ENCODE measurements around the gene BACH2.

The BACH2 gene

GRCh38 chr6:90241229-90241880, 55.3 kb downstream of the BACH2 start:
- no peak for DNase-seq (ENCODE audit: low read depth in 2 of 3, low spot score in 2 of 3)

- DNase-seq (ENCODE audit: low read depth in 2 of 3, low spot score in 2 of 3), result no peak
These were observed 58.0 kb downstream of the BACH2 start for GRCh38 chr6:90238496-90239266.

GRCh38 chr6:90237350-90237990, 59.2 kb downstream of the BACH2 start:
- no peak for DNase-seq (ENCODE audit: low read depth in 2 of 3, low spot score in 2 of 3)

DNA sequence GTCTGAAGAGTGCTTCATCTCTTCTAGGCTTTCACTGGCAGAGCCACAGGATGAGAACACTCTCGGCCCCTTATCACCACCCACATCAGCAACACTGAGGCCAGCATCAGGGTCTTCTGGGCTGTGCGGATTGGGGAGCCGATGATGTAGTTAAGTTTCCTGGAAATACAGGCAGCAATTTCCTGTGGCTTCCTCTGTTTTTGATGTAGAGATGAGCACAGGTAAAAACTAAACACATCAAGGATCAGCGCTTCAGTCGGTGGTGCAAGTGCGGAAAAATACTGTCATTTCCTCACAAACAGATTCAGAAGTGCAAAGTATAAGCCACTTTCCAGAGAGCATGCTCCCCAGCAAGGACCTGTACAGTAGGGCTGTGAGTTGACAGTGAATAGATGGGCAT, 62.6 kb downstream of the BACH2 start:
- DNase-seq (ENCODE audit: low read depth in 2 of 3, low spot score in 2 of 3), result peak in 2 of 3 experiments; percentile 56 to 57

GRCh38 chr6:90233213-90233612, 63.4 kb downstream of the BACH2 start:
- DNase-seq (ENCODE audit: low read depth in 2 of 3, low spot score in 2 of 3), result no peak

- no peak for DNase-seq (ENCODE audit: low read depth in 2 of 3, low spot score in 2 of 3)
These were observed 64.8 kb downstream of the BACH2 start for GRCh38 chr6:90231798-90232197.

GRCh38 chr6:90231308-90231707, 65.3 kb downstream of the BACH2 start:
- no peak for DNase-seq (ENCODE audit: low read depth in 2 of 3, low spot score in 2 of 3)

- DNase-seq (ENCODE audit: low read depth in 2 of 3, low spot score in 2 of 3), result no peak
These were observed 66.0 kb downstream of the BACH2 start for GRCh38 chr6:90230548-90231215.

GRCh38 chr6:90229331-90230010, 67.2 kb downstream of the BACH2 start:
- no peak for DNase-seq (ENCODE audit: low read depth in 2 of 3, low spot score in 2 of 3)

GRCh38 chr6:90227673-90228072, 69.0 kb downstream of the BACH2 start:
- no peak for DNase-seq (ENCODE audit: low read depth in 2 of 3, low spot score in 2 of 3)

GRCh38 chr6:90227213-90227612, 69.4 kb downstream of the BACH2 start:
- no peak for DNase-seq (ENCODE audit: low read depth in 2 of 3, low spot score in 2 of 3)

DNA sequence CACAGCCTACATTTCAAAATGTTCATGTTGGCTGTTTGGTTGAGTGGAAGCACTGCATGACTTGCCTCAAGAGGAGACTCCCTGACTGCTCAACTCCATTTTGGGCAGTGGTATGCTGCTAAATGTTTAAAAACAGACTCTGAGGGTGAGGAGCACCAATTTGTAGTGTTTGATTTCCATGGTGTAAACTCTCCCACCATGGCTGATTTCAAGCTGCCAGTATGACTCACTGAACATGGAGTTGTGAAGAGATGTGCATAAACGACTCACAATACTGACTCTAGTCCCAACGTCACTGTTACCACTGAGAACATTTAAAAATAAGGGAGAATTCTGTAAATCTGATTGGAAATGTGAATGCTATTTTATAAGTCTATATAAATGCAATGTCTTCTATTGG, 70.4 kb downstream of the BACH2 start:
- no peak for DNase-seq (ENCODE audit: low read depth in 2 of 3, low spot score in 2 of 3)

DNA sequence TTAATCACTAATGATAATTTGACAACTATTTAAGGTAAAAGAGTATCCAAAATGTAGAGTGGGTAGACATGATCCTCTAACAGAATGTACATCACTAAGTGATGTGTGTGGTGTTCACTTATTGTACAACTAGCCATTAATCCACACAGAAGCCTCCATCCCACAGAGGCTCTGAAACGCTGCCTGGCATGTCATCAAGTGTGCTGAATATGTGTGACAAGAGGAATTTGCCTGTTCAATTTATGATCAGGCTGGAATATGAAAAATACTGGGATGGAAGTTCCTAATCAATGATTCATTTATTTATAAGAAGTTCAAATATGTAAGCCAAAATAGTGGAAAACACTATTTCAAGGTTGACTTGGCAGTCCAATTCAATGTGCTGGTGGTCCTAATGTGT, 72.4 kb downstream of the BACH2 start:
- no peak for DNase-seq (ENCODE audit: low read depth in 2 of 3, low spot score in 2 of 3)

GRCh38 chr6:90222724-90223198, 73.9 kb downstream of the BACH2 start:
- DNase-seq (ENCODE audit: low read depth in 2 of 3, low spot score in 2 of 3), result no peak

DNA sequence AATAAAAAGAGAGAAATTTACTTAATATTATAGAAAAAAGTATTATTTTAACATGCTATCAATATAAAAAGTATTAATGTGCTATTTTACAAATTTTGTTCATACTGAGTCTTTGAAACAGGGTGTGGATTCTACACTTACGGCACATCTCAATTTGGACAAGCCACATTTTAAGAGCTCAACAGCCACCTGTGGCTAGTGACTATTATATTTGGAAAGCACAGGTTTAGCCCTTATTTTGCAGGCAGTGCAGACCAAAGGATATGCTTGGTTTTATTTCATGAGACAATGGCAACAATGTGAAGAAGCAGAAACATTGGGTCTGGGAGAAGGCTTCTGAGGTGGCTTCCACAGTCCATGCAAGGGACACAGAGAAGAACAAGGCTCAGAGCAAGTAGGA, 74.6 kb downstream of the BACH2 start:
- no peak for DNase-seq (ENCODE audit: low read depth in 2 of 3, low spot score in 2 of 3)

- no peak for DNase-seq (ENCODE audit: low read depth in 2 of 3, low spot score in 2 of 3)
These were observed 75.2 kb downstream of the BACH2 start for GRCh38 chr6:90221403-90221802.

- no peak for DNase-seq (ENCODE audit: low read depth in 2 of 3, low spot score in 2 of 3)
These were observed 76.4 kb downstream of the BACH2 start for GRCh38 chr6:90220273-90220672.

GRCh38 chr6:90219209-90219985, 77.2 kb downstream of the BACH2 start:
- DNase-seq (ENCODE audit: low read depth in 2 of 3, low spot score in 2 of 3), result no peak

GRCh38 chr6:90218959-90219208, 77.8 kb downstream of the BACH2 start:
- no peak for DNase-seq (ENCODE audit: low read depth in 2 of 3, low spot score in 2 of 3)

- DNase-seq (ENCODE audit: low read depth in 2 of 3, low spot score in 2 of 3), result no peak
These were observed 79.0 kb downstream of the BACH2 start for GRCh38 chr6:90217506-90218127.
